Right renal pelvis (tissue), 4 donors: ENCODE measurements around the gene FGB. TPM values are rescaled to one million over a fixed set of nuclear protein-coding genes. Genes with fewer than 3 reads are reported as not detected.

ENCODE experiments used
- DNase-seq, 4 donors: peaks; one replicate each; pipeline ENCODE4 v3.0.0-alpha.2; 2013; ENCODE audit warnings: low read depth in 4 of 4, low spot score in 3 of 4, missing footprints in 1 of 4
- polyA plus RNA-seq, 4 donors: library from polyadenylated mRNA; unstranded; fragments of 120-200 nt; gene quantifications; one replicate each; pipeline ENCODE4 v1.2.1, GENCODE V29; 2013; ENCODE audit not compliant: insufficient read length in 4 of 4

FGB gene
- polyA plus RNA-seq, 4 donors, result 5.0 to 142 (median 74.5) TPM

GRCh38 chr4:154564311-154564710, 1.5 kb downstream of the FGB start:
- no peak for DNase-seq

GRCh38 chr4:154565704-154566103, 2.9 kb downstream of the FGB start:
- DNase-seq, result no peak

- no peak for DNase-seq
Measured at GRCh38 chr4:154566639-154567204, 3.9 kb downstream of the FGB start.

- DNase-seq, result no peak
Measured at GRCh38 chr4:154569028-154569427, 6.2 kb downstream of the FGB start.

- no peak for DNase-seq
Measured at GRCh38 chr4:154569584-154569983, 6.8 kb downstream of the FGB start.

- DNase-seq, result no peak
Measured at GRCh38 chr4:154573190-154573870, 10.5 kb downstream of the FGB start.

- DNase-seq, result no peak
Measured at GRCh38 chr4:154574311-154574710, 11.5 kb downstream of the FGB start.

GRCh38 chr4:154577324-154577723, 14.5 kb downstream of the FGB start:
- DNase-seq, result no peak

- DNase-seq, result no peak
Measured at GRCh38 chr4:154578919-154579318, 16.1 kb downstream of the FGB start.

- no peak for DNase-seq
Measured at GRCh38 chr4:154579927-154580326, 17.1 kb downstream of the FGB start.

GRCh38 chr4:154582723-154583122, 19.9 kb downstream of the FGB start:
- no peak for DNase-seq

GRCh38 chr4:154583230-154583629, 20.4 kb downstream of the FGB start:
- DNase-seq, result no peak

- no peak for DNase-seq
Measured at GRCh38 chr4:154583677-154584076, 20.9 kb downstream of the FGB start.

GRCh38 chr4:154584259-154584658, 21.4 kb downstream of the FGB start:
- DNase-seq, result no peak

- no peak for DNase-seq
Measured at GRCh38 chr4:154585369-154586018, 22.7 kb downstream of the FGB start.

- DNase-seq, result no peak
Measured at GRCh38 chr4:154586296-154587033, 23.7 kb downstream of the FGB start.

- DNase-seq, result no peak
Measured at GRCh38 chr4:154588198-154588597, 25.4 kb downstream of the FGB start.

GRCh38 chr4:154589296-154590197, 26.7 kb downstream of the FGB start:
- DNase-seq, result no peak

- DNase-seq, result no peak
Measured at GRCh38 chr4:154590329-154591006, 27.7 kb downstream of the FGB start, which contains the start of gene FGA. Gene FGA (minus strand): TSS chr4:154590742. CDS start chr4:154590687, 55 bp downstream.

GRCh38 chr4:154591890-154592289, 29.1 kb downstream of the FGB start:
- no peak for DNase-seq
